Thyroid gland (tissue), 4 donors: Measurements from ENCODE around the gene QPCT.

ENCODE experiments used
- POLR2A ChIP-seq, 2 donors: fragments of 450-650 bp; IDR thresholded peaks; one replicate each; pipeline ENCODE4 v1.6.1; 2017; ENCODE audit warnings: antibody characterized with exemption in 2 of 2, mild to moderate bottlenecking in 2 of 2, moderate library complexity in 1 of 2
- TF ChIP-seq, protein P1 (sequence below), 6 experiments: fragments of 200-600 bp in 3 of 6; fragments of 450-650 bp in 3 of 6; sonication (generic) in 3 of 6; IDR thresholded peaks; one replicate each; pipeline ENCODE4 v1.5.1; 2016 to 2019; ENCODE audit warnings: antibody characterized with exemption in 6 of 6, mild to moderate bottlenecking in 2 of 6, inconsistent platforms in 1 of 6, moderate library complexity in 1 of 6

DNA sequence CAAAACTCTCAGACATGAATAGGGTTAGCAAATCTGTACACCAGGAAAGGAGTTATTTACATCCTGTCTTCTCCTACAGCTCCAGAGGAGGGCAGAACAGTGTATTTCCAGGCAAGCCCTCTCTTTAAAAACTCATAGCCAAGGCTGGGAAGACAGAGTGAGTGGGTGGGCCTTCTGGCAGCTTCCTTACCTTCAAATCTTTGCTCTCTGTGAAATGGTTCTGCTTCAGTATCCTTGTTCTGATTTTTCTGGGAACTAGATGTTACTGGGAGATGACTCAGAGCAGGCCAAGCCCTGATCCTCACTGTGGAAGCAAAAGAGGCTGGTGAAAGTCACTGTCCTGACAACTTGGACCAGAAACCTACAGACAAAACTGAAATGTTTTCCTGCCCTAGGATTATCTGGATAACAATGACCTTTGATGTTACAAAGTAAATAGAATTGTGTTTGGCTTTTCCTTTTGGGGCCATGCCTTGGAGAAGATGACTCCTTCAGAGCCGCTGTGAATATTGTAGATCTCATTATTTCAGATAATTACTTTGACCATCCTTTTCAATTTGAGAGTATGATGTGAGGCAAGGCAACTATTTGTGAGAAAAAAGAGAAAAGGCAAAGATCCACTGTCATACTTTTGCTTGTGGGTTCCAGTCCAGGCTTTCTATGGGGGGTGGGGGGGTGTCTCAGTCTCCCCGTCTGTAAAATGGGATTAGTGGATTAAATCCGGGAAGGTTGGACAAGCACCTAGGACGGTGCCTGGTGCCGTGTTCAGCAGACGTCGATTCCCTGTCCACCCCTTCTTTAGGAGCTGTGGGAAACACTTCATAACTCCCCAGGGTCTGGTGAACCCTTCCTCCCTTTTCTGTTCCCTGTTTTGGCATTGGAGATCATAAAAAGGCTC, 644 bp upstream of the QPCT start:
- TF ChIP-seq, protein P1, sequence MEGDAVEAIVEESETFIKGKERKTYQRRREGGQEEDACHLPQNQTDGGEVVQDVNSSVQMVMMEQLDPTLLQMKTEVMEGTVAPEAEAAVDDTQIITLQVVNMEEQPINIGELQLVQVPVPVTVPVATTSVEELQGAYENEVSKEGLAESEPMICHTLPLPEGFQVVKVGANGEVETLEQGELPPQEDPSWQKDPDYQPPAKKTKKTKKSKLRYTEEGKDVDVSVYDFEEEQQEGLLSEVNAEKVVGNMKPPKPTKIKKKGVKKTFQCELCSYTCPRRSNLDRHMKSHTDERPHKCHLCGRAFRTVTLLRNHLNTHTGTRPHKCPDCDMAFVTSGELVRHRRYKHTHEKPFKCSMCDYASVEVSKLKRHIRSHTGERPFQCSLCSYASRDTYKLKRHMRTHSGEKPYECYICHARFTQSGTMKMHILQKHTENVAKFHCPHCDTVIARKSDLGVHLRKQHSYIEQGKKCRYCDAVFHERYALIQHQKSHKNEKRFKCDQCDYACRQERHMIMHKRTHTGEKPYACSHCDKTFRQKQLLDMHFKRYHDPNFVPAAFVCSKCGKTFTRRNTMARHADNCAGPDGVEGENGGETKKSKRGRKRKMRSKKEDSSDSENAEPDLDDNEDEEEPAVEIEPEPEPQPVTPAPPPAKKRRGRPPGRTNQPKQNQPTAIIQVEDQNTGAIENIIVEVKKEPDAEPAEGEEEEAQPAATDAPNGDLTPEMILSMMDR (IDR thresholded peaks at IDR 0.05) = no peak
- no peak for TF ChIP-seq POLR2A (IDR thresholded peaks at IDR 0.05)
